ENCODE results near the gene APBA2. TPM values are rescaled to one million over a fixed set of nuclear protein-coding genes. Genes with fewer than 3 reads are reported as not detected.

APBA2 gene
- total RNA-seq, 1 donor from 2014 or later = 42.1 TPM

GRCh38 chr15:28983432-28984311, 97.9 kb downstream of the APBA2 start:
- DNase-seq (ENCODE audit: low read depth, low spot score) = no peak

GRCh38 chr15:28984421-28985315, 98.9 kb downstream of the APBA2 start:
- DNase-seq (ENCODE audit: low read depth, low spot score) = no peak

DNA sequence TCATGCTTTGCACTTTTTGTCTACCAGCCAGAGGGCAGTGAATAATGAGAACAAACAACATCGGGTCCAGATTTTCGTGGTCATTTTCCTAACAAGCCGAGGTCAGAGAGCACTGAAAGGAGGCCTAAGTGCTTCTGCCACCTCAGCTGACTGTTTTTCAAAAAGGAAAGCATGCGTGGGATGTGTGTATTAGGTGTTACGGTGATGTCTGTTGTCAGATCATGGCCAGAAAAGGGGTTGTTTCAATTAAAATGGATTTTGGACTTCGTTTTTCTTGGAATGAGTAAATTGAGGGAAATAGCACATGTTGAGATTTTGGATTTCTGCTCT, 99.5 kb downstream of the APBA2 start:
- DNase-seq (ENCODE audit: low read depth, low spot score) = no peak

- DNase-seq (ENCODE audit: low read depth, low spot score) = no peak
Measured at GRCh38 chr15:28985691-28986090, 99.9 kb downstream of the APBA2 start.

GRCh38 chr15:28986108-28986507, 100.3 kb downstream of the APBA2 start:
- DNase-seq (ENCODE audit: low read depth, low spot score) = no peak

DNA sequence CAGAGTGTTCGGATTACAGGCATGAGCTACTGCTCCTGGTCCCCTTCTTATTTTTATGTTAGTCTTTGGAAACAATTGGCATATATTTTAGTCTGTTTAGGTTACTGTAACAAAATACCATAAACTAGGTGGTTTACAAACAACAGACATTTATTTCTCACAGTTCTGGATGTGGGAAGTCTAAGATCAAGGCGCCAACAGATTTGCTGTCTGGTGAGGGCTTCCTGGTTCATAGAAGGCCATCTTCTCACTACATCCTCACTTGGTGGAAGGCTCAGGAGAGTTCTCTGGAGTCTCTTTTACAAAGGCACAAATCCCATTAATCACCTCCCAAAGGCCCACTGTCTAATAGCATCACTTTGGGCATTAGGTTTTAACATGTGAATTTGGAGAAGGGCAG, 101.0 kb downstream of the APBA2 start:
- DNase-seq (ENCODE audit: low read depth, low spot score) = no peak

GRCh38 chr15:28987337-28987736, 101.6 kb downstream of the APBA2 start:
- DNase-seq (ENCODE audit: low read depth, low spot score) = no peak

- no peak for DNase-seq (ENCODE audit: low read depth, low spot score)
Measured at GRCh38 chr15:28989239-28989830, 103.6 kb downstream of the APBA2 start.

- no peak for DNase-seq (ENCODE audit: low read depth, low spot score)
Measured at GRCh38 chr15:28989896-28990295, 104.1 kb downstream of the APBA2 start.

DNA sequence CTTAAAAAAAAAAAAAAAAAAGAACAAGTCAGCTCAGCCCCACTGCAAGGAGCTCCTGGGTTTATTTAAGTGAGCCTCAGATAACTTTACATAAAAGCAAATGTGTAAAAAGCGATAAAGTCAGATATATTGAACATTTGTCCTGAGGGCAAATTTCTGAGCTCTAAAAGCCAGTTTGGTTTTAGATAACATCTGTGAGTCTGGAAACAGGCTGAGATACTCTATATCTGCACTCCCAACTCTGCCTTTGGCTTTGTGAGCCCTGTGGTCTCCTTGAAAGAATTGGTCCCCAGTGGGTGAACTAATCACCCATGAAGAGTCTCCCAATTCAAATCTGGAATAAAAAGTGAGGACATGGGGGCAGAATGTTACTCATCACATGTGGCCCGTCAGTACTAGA, 104.6 kb downstream of the APBA2 start:
- DNase-seq (ENCODE audit: low read depth, low spot score) = no peak

GRCh38 chr15:28991236-28992171, 105.7 kb downstream of the APBA2 start:
- DNase-seq (ENCODE audit: low read depth, low spot score) = no peak

DNA sequence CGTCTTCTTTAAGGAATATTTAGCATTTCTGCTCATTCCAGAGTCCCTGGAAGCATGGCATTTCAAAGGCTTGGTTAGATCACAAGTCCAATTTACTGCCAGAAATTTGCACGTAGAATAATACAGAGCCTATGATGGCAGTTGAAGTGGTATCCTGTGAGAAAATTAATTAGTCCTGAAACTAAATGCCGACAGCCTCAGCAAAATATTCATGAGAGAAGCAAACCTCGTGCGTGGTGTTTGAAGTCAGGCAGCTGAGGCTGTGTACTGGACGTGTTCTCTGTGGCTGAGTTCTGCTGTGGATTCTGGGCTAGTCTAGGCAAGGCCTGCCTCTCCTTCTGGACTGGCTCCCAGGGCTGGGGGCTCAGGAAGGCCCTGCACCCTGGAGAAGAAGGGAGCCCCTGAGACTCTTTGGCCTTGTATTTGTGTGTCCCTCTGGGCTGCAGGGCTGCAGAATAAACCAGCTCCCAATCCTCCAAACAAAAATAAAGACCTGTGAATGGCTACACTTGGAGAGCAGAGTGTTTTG, 106.6 kb downstream of the APBA2 start:
- no peak for DNase-seq (ENCODE audit: low read depth, low spot score)

- no peak for DNase-seq (ENCODE audit: low read depth, low spot score)
Measured at GRCh38 chr15:28993051-28993719, 107.4 kb downstream of the APBA2 start.

- DNase-seq (ENCODE audit: low read depth, low spot score) = no peak
Measured at GRCh38 chr15:28993720-28994053, 107.9 kb downstream of the APBA2 start.

- no peak for DNase-seq (ENCODE audit: low read depth, low spot score)
Measured at GRCh38 chr15:28994142-28994830, 108.5 kb downstream of the APBA2 start.

DNA sequence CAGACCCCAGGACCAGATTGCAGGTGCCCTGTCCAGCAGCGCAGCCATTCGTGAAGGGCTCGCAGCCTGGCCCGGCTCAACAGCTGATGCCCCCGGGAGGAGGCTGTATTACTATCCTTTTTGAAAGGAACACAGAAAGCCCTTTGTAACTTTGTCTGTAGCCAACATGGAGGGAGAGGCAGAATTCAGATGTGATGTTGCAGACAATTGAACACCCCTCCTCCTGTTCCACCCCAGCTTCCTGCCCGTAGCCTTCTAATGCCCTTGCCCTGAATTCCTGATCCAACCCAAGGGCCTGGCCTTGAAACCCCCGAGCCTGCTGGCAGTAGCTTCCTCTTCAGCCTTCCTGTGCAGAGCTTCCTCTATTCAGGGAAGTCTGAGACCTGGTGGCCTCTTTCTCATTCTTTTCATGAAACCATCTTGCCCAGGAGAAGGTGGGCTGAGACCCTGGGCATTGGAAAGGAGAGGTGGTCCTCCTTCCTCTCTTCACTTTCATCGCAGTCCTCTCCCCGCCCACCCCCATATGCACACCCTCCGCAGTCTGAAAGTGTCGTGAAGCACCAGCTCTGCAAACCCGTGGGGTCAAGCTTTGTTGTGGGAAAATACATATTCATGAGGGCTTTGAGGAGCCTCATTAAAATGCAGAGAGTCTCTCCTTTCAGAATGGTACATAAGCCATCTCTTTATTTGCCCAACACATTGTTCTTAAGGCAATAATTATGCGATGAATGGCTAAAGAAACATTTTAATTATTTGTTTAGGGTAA, 109.2 kb downstream of the APBA2 start:
- DNase-seq (ENCODE audit: low read depth, low spot score) = no peak

GRCh38 chr15:28995705-28996104, 109.9 kb downstream of the APBA2 start:
- no peak for DNase-seq (ENCODE audit: low read depth, low spot score)

GRCh38 chr15:28996289-28996688, 110.5 kb downstream of the APBA2 start:
- DNase-seq (ENCODE audit: low read depth, low spot score) = no peak

- DNase-seq (ENCODE audit: low read depth, low spot score) = no peak
Measured at GRCh38 chr15:28996953-28997352, 111.2 kb downstream of the APBA2 start.

All from pulmonary artery endothelial cell (primary cell).